Breast epithelium (tissue), 3 donors: ENCODE measurements around the gene OR2F1.

Experiments
- CTCF ChIP-seq, 3 donors: fragments of 450-650 bp; IDR thresholded peaks; one replicate each; pipeline ENCODE4 v1.5.1; 2016 to 2017; ENCODE audit warnings: antibody characterized with exemption in 3 of 3, mild to moderate bottlenecking in 3 of 3, moderate library complexity in 3 of 3
- POLR2A ChIP-seq: fragments of 450-650 bp; IDR thresholded peaks from one replicate; pipeline ENCODE4 v1.6.1; 2016; ENCODE audit warnings: antibody characterized with exemption, mild to moderate bottlenecking, moderate library complexity
- POLR2AphosphoS5 ChIP-seq, 3 donors: sonication (generic); formaldehyde crosslinking; IDR thresholded peaks; one replicate each; pipeline ENCODE4 v1.6.1; 2017; ENCODE audit warnings: antibody characterized with exemption in 3 of 3

- TF ChIP-seq CTCF (IDR thresholded peaks at IDR 0.05) (no peak), POLR2AphosphoS5 (IDR thresholded peaks at IDR 0.05) (no peak), POLR2A (no peak)
These were observed 39.5 kb upstream of the OR2F1 start for GRCh38 chr7:143914938-143915652.
